GM18517 (cell line): ENCODE results near the gene IL3RA.
"Not testable (repeated sequence)": the region's sequence is repeated elsewhere in the genome, so short reads cannot be mapped to it uniquely, and the experiment has no call there.

ENCODE experiments used
- ATAC-seq: cut with Tn5 transposase; IDR thresholded peaks from one replicate; pipeline ENCODE4 v1.9.1; 2021; ENCODE audit warnings: mild to moderate bottlenecking, moderate library complexity; ENCODE audit not compliant: unreplicated experiment

Gene IL3RA

DNA sequence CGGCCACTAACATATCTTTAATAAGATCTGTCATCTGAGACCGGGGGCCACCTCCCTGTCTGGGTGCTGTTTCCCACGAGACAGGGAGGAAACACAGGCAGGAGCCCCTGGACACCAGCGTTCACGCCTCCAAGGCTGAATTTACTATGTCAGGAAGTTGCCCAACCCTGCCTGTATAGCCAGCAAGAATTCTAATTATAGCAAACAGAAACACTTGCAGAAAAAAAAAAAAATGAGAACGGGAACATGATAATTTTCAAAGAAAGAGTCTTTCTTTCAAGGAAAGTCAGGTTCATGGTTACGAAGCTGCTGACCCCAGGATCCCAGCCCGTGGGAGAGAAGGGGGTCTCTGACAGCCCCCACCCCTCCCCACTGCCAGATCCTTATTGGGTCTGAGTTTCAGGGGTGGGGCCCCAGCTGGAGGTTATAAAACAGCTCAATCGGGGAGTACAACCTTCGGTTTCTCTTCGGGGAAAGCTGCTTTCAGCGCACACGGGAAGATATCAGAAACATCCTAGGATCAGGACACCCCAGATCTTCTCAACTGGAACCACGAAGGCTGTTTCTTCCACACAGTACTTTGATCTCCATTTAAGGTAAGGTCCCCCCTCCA is at the start of gene IL3RA:
IL3RA (plus strand) TSS at position 455 of the 613 bp plus-strand sequence. CDS start 4,981 bp downstream, outside the sequence.
- peak; percentile 53 for ATAC-seq

DNA sequence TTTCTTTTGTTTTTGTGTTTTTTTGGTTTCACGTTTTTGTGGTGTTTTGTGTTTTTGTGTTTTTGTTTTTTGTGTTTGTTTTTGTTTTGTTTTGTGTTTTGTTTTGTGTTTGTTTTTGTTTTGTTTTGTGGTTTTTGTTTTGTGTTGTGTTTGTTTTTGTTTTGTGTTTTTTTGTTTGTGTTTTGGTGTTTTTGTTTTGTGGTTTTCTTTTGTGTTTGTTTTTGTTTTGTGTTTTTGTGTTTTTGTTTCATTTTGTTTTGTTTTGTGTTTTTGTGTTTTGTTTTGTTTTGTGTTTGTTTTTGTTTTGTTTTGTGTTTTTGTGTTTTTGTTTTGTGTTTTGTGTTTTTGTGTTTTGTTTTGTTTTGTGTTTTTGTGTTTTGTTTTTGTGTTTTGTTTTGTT is 47.0 kb upstream of the IL3RA start:
- ATAC-seq: no peak

DNA sequence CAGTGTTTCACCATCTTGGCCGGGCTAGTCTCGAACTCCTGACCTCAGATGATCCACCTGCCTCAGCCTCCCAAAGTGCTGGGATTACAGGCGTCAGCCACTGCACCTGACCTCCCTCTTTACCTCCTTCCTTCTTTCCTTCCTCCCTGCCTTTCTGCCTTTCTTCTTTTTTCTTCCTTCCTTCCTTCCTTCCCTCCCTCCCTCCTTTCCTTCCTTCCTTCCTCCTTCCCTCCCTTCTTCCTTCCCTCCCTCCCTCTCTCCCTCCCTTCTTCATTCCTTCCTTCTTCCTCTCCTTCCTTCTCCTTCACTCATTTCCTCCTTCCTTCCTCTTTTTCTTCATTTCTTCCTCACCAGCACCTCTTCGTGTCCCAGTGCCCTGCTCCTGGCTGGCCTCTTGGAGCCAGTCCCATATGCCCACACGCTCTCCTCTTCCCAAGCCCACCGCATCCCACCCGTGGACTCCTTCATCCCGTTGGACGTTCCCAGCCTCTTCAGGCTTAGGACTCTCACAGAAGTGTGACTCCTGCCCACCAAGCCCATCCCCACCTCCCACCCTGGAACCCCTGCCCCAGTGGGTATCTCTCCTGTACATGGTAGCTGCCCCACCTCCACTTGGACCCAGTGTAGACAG is 45.4 kb upstream of the IL3RA start:
- no peak for ATAC-seq

DNA sequence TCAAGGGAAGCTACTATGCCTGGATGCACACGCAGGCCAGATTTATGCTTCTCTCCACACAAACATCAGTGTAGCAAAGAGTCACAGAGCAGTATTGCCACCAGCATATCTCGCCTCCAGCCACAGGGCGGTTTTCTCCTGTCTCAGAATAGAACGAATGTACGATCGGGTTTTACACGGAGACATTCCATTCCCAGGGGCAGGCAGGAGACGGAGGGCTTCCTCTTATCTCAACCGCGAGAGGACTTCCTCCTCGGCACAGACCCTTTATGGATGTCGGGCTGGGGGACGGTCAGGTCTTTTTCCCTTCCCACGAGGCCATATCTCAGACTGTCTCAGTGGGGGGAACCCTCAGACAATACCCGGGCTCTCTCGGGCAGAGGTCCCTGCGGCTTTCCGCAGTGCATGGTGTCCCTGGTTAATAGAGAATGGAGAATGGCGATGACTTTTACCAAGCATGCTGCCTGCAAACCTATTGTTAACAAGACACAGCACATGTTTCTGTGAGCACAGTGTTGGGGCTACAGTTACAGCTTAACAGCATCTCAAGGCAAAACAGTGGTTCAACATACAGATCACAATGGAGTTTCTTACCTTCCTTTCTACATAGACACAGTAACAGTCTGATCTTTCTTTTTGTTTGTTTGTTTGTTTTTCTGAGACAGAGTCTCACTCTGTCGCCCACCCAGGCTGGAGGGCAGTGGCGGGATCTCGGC is 43.9 kb upstream of the IL3RA start:
- ATAC-seq: no peak

DNA sequence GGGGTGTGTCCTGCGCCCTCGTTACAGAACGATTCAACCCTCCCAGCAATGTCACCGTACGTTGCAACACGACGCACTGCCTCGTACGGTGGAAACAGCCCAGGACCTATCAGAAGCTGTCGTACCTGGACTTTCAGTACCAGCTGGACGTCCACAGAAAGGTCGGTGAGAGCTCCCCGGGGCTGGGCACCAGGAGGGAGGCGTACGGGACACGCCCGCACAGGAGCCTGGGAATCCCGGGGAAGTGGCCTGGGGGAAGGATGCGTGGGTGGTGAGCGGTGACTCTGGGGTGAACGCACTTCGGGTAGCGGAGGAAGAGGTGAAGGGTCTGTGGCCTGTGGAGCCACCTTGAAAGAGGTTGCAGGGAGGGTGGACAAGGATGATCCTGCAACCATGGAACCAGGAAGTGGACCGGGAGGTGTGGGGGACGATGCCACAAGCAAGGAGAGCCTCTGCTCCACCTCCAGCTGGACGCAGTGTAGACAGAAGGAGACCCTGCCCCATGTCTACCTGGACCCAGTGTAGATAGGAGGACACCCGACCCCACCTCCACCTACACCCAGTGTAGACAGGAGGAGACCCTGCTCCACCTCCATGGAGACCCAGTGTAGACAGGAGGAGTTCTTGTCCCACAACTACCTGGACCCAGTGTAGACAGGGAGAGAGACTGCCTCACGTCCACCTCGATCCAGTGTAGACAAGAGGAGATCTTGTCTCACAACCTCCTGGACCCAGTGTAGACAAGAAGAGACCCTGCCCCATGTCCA is 42.1 kb upstream of the IL3RA start:
- no peak for ATAC-seq

DNA sequence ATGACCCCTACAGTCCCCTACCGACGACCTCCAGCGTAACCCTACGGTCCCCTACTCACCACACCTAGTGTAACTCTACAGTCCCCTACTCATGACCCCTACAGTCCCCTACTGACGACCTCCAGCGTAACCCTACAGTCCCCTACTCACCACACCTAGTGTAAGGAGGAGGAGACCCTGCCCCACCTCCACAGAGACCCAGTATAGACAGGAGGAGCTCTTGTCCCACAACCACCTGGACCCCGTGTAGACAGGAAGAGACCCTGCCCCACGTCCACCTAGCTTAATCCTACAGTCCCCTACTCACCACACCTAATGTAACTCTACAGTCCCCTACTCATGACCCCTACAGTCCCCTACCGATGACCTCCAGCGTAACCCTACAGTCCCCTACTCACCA is 41.0 kb upstream of the IL3RA start:
- ATAC-seq: no peak

DNA sequence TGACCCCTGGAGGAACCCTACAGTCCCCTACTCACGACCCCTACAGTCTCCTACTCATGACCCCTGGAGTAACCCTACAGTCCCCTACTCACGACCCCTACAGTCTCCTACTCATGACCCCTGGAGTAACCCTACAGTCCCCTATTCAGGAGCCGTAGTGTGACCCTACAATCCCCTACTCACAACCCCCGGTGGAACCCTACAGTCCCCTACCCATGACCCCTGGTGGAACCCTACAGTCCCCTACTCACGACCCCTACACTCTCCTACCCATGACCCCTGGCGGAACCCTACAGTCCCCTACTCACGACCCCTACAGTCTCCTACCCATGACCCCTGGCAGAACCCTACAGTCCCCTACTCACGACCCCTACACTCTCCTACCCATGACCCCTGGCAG is 39.0 kb upstream of the IL3RA start:
- not testable (repeated sequence) for ATAC-seq

DNA sequence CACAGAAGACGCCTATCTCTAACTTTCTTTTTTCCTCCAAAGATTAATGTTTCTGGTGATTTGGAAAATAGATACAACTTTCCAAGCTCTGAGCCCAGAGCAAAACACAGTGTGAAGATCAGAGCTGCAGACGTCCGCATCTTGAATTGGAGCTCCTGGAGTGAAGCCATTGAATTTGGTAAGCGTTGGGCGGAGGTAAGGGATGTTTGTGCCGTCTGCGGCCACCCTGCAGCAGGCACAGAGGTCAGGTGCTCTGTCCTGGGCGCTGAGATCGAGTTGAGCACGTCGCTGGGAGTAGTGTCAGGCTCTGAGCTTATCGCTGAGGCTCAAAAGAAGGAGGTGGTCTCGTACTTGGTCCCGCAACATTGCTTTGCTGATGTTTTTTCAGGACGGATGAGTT is 36.1 kb upstream of the IL3RA start:
- ATAC-seq: no peak

DNA sequence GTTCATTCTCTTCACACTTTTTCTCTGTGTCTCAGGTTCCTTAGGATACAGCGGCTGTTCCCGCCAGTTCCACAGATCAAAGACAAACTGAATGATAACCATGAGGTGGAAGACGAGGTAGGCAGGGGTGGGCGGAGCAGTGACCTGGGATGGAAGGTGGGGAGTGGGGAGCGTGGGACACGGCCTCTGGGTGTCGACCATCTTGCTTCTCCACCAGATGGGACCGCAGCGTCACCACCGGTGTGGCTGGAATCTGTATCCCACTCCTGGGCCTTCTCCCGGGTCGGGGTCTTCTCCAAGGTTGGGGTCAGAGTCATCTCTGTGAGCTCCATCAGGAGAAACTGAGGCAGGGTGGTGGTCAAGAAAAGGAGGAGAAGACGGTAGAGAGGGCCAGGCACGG is 31.2 kb upstream of the IL3RA start:
- ATAC-seq: no peak

DNA sequence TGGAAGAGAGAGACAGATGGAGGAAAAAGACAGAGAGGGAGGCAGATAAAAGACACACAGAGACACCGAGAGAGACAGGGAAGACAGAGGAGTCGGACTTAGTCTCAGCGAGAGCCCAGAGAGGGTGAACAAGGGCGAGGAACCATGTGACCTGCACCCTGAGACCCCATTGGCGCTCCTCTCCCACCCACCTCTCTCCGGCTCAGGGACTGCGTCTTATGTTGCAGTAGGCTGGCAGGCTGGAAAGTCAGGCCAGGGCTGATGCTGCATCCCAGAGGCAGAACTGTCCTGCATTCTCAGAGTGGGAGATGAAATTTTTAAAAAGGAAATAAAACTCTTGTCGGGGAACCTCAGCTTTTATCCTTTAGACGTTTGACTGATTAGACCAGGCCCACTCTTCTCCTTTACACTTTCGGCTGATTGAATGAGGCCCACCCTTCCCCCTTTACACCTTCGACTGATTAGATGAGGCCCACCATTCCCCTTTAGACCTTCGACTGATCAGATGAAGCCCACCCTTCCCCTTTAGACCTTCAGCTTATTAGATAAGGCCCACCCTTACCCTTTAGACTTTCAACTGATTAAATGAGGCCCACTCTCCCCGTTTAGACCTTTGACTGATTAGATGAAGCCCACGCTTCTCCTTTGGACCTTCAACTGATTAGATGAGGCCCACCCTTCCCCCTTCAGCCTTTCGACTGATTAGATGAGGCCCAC is 29.5 kb upstream of the IL3RA start:
- ATAC-seq: no peak

DNA sequence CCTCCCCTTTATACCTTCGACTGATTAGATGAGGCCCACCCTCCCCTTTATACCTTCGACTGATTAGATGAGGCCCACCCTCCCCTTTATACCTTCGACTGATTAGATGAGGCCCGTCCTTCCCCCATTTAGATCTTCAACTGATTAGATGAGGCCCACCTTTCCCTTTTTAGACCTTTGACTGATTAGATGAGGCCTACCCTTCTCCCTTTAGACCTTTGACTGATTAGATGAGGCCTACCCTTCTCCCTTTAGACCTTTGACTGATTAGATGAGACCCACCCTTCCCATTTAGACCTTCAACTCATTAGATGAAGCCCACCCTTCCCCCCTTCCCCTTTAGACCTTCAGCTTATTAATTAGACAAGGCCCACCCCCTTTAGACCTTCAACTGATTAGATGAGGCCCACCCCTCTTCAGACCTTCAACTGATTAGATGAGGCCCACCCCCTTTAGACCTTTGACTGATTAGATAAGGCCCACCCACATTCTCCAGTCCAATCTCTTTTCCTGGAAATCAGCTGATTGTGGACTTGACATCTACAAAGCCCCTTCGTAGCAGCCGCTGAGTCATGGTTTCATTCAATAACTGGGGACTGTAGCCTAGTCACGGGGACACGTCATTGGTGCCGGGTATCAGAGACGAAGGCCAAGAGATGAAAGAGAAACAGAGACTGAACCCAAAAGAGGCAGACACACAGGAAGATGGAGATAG is 28.8 kb upstream of the IL3RA start:
- ATAC-seq: no peak

DNA sequence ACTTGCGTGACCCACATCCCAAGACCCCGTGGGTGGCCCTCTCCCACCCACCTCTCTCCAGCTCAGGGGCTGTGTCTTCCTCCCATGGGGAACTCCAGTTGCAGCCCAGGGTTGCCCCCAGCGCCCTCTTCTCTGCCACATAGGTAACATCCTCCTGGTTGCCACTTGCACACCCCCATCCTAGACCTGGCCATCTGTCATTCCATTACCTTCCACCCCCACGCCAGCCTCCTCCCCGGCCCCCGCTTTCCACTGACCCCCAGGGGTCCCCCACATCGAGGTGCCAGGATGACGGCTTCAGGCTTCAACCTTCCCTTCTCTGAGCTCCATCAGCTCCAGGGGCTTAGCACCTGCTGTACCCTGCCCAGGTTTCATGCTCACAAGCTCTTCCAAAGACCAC is 28.1 kb upstream of the IL3RA start:
- ATAC-seq: no peak

DNA sequence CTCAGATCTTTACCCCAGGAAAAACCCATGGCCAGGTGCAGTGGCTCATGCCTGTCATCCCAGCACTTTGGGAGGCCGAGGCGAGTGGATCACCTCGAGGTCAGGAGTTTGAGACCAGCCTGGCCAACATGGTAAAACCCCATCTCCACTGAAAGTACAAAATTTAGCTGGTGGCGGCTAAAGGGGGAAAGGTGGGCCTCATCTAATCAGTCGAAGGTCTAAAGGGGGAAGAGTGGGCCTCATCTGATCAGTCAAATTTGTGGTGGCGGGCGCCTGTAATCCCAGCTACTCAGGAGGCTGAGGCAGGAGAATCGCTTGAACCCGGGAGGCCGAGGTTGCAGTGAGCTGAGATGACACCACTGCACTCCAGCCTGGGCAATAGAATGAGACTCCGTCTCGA is 27.7 kb upstream of the IL3RA start:
- ATAC-seq: not testable (repeated sequence)

DNA sequence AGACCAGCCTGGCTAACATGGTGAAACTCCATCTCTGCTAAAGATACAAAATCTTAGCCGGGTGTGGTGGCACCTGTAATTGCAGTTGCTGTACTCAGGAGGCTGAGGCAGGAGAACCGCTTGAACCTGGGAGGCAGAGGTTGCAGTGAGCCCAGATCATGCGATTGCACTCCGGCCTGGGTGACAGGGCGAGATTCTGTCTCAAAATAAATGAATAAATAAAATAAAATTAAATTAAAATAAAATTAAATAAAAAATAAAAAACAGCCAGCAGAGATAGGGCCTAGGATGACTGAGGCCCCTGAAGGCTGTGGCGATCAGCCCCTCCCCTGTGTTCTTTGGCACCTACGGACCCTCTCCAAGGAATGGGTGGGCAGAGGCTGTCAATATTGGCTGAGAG is 22.8 kb upstream of the IL3RA start:
- no peak for ATAC-seq

DNA sequence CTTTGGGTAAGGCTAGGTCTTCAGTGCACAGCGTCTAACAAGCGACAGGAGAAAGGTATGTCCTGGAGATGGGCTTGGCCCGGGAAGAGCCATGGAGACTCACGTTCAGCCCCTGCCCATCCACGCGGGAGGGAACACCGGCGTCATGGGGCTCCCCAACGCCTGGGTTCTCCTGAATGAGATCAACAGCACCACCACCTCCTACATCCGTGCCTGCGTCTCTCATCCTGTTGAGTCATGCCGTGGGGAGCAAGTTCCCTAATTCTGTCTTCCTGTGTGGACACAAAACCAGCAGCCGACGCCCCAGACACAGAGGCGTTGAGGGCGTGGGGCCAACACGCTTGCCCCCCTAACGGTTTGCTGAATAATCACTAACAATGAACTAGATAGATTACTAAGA is 20.1 kb upstream of the IL3RA start:
- no peak for ATAC-seq

DNA sequence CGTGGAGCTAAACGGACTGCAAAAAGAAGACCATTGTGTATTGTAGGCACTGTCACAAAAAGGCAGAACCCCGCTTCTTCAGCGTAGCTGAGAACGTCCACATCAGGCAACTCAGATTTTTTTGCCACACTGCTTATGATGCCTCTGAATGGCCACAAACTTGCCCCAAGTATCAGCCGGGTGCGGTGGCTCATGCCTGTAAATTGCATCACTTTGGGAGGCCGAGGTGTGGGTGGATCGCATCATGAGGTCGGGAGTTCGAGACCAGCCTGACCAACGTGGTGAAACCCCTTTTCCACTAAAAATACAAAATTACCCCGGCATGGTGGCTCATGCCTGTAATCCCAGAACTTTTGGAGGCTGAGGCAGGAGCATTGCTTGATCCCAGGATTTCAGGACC is 14.9 kb upstream of the IL3RA start:
- no peak for ATAC-seq

DNA sequence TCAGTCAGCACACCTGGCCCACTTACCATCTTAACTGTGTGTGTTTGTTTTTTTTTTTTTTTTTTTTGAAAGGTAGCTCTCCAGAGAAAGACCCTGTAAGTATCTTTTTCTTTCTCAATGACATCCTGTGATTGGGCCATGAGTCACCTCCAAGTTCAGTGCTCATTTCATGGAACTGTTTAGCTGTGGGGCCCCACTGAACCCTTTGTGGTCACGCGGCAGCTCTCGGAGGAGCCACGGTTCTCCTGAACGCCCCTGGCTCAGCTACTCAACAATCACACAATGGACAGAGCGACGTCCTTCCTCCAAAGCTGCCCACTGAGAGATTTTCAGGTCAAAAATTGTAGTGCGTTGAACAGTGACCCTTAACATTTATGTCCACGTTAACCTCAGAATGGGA is 14.2 kb upstream of the IL3RA start:
- no peak for ATAC-seq

DNA sequence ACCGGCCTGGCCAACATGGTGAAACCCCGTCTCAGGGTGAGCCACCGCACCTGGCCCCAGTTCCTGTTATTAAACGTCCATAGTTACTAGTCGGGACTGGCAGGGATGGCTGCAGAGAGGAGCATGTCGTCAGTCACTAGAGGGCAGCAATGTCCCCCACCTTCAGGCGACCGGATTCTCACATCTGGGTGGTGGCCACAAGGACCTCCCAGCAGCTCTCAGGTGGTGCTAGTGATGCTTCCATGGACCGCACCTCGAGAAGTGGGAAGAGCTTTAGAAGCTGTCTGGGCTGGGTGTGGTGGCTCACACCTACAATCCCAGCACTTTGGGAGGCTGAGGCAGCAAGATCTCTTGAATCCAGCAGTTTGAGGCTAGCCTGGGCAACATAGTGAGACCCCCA is 13.3 kb upstream of the IL3RA start:
- no peak for ATAC-seq

DNA sequence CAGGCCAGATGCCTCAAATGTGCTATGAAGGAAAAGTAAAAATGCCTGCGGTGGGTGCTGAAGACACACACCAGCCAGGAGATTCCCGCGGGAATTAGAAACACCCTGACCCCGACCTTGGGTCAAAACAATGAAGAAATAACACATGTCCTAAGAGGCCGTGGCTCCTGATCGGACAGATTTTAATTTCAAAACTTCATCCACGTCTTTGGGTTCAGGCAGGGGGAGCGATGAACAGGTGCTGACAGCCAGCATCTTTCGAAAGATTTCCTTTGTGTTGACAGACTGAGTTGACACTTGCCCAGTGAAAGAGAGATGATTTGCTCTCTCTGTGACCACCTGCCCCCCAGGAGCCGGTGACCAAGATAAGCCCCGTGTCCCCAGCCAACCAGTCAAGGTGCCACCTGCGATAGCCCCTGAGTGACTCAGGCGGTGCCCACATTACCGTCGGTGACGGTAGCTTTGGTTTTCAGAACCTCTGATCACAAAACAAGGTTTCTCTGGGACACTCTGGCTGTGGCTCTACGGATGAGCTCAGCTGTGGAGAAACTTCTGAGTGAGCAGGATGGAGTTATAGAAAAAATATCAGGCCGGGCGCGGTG is 11.0 kb upstream of the IL3RA start:
- ATAC-seq: no peak
